ENCODE data around the gene ZNF536. TPM values are rescaled to one million over a fixed set of nuclear protein-coding genes. Genes with fewer than 3 reads are reported as not detected.

Gene ZNF536
- total RNA-seq, 4 donors from 2014 or later, result 4.3 to 7.6 (median 5.5) TPM

- H3K27me3 ChIP-seq, result peaks cover 11% of the 10 kb centered on the region
- WGBS, 2 donors (ENCODE audit: low coverage in 1 of 2), result 78 to 86% methylated on average over 6 to 7 of the region's 11 CpGs
- no peak for TF ChIP-seq CTCF (IDR thresholded peaks at IDR 0.05)
- TF ChIP-seq POLR2AphosphoS5 (IDR thresholded peaks at IDR 0.05), result no peak
- TF ChIP-seq POLR2A (IDR thresholded peaks at IDR 0.05), result no peak
- no peak for TF ChIP-seq EP300 (IDR thresholded peaks at IDR 0.05)
- H3K4me3 ChIP-seq, result no peak overlapping the region
- H3K9me3 ChIP-seq, result no peaks in the 10 kb centered on the region
- no peaks in the 10 kb centered on the region for H3K36me3 ChIP-seq
- no peak overlapping the region for H3K27ac ChIP-seq
- H3K4me1 ChIP-seq, result no peaks in the 10 kb centered on the region
- ATAC-seq, result no peak
Observed at GRCh38 chr19:30356951-30357579, 15.1 kb upstream of the ZNF536 start.

DNA sequence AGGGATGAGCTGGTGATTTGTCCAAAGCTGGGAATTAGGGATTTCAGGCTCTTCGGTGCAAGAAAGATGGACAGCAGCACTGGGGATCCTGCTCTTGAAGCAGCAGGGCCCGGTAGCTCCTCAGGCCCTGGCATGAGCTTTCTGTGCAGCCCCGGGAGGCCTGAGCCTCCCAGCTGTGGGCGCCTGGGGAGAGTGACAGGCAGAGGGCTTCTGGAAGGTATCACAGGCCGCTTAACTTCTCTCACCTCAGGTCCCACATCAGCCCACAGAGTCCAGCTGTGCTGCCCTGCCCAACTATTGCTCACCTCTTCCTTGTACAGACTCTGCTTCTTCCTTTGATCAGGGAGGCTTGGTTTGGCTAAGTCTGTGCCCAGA, 14.6 kb upstream of the ZNF536 start:
- 74 to 100% methylated on average over 1 to 3 of the region's 5 CpGs for WGBS, 2 donors (ENCODE audit: low coverage in 1 of 2)

GRCh38 chr19:30358319-30358718, 13.9 kb upstream of the ZNF536 start:
- WGBS, 2 donors (ENCODE audit: low coverage in 1 of 2), result 69 to 94% methylated on average over 2 of the region's 3 CpGs

More for the DNA sequence above, 14.6 kb upstream of the ZNF536 start:
- ATAC-seq, result no peak
- no peak for TF ChIP-seq CTCF (IDR thresholded peaks at IDR 0.05)
- TF ChIP-seq EP300 (IDR thresholded peaks at IDR 0.05), result no peak
- TF ChIP-seq POLR2AphosphoS5 (IDR thresholded peaks at IDR 0.05), result no peak
- no peak for TF ChIP-seq POLR2A (IDR thresholded peaks at IDR 0.05)
- H3K4me3 ChIP-seq, result no peak overlapping the region
- H3K9me3 ChIP-seq, result no peaks in the 10 kb centered on the region
- H3K36me3 ChIP-seq, result no peaks in the 10 kb centered on the region
- H3K27ac ChIP-seq, result no peak overlapping the region
- H3K4me1 ChIP-seq, result no peaks in the 10 kb centered on the region
- H3K27me3 ChIP-seq, result peaks cover 11% of the 10 kb centered on the region

GRCh38 chr19:30358821-30359580, 13.2 kb upstream of the ZNF536 start:
- no peaks in the 10 kb centered on the region for H3K36me3 ChIP-seq
- WGBS, 2 donors (ENCODE audit: low coverage in 1 of 2), result 77 to 90% methylated on average over 3 of the region's 13 CpGs
- no peak overlapping the region for H3K27ac ChIP-seq
- TF ChIP-seq POLR2AphosphoS5 (IDR thresholded peaks at IDR 0.05) (no peak), POLR2A (IDR thresholded peaks at IDR 0.05) (no peak), EP300 (IDR thresholded peaks at IDR 0.05) (no peak)
- no peak for ATAC-seq
- H3K4me1 ChIP-seq, result no peaks in the 10 kb centered on the region
- no peaks in the 10 kb centered on the region for H3K9me3 ChIP-seq
- H3K27me3 ChIP-seq, result peaks cover 13% of the 10 kb centered on the region
- no peak overlapping the region for H3K4me3 ChIP-seq

More at GRCh38 chr19:30358319-30358718, 13.9 kb upstream of the ZNF536 start:
- Histone ChIP-seq H3K4me1 (no peaks in the 10 kb centered on the region), H3K36me3 (no peaks in the 10 kb centered on the region), H3K4me3 (no peak overlapping the region), H3K27ac (no peak overlapping the region), H3K9me3 (no peaks in the 10 kb centered on the region), H3K27me3 (peaks cover 11% of the 10 kb centered on the region)
- no peak for ATAC-seq
- TF ChIP-seq POLR2AphosphoS5 (IDR thresholded peaks at IDR 0.05), result no peak
- TF ChIP-seq POLR2A (IDR thresholded peaks at IDR 0.05), result no peak
- TF ChIP-seq EP300 (IDR thresholded peaks at IDR 0.05), result no peak
- no peak for TF ChIP-seq CTCF (IDR thresholded peaks at IDR 0.05)

GRCh38 chr19:30359936-30360335, 12.2 kb upstream of the ZNF536 start:
- 85 to 96% methylated on average over 3 to 9 of the region's 9 CpGs for WGBS, 2 donors (ENCODE audit: low coverage in 1 of 2)
- no peaks in the 10 kb centered on the region for H3K36me3 ChIP-seq
- H3K4me1 ChIP-seq, result no peaks in the 10 kb centered on the region
- TF ChIP-seq EP300 (IDR thresholded peaks at IDR 0.05) (no peak), POLR2AphosphoS5 (IDR thresholded peaks at IDR 0.05) (no peak), POLR2A (IDR thresholded peaks at IDR 0.05) (no peak), CTCF (IDR thresholded peaks at IDR 0.05) (no peak)
- no peaks in the 10 kb centered on the region for H3K9me3 ChIP-seq
- H3K27ac ChIP-seq, result no peak overlapping the region
- no peak overlapping the region for H3K4me3 ChIP-seq
- peaks cover 13% of the 10 kb centered on the region for H3K27me3 ChIP-seq
- no peak for ATAC-seq
